Activated T-cell treated with anti-CD3 and anti-CD28 coated beads for 48 hours (primary cell): Measurements from ENCODE around the gene CDY2B.
"Not testable (repeated sequence)": the region's sequence is repeated elsewhere in the genome, so short reads cannot be mapped to it uniquely, and the experiment has no call there.

Source experiments
- DNase-seq: peaks from one replicate; pipeline ENCODE4 v3.0.0-alpha.2; 2020; ENCODE audit warnings: low read depth

The CDY2B gene

GRCh38 chrY:17880120-17880519 lies at the start of gene CDY2B:
Gene CDY2B (minus strand): TSS chrY:17880220. CDS start chrY:17879892, 328 bp downstream.
- not testable (repeated sequence) for DNase-seq

GRCh38 chrY:17908009-17908408 lies 28.0 kb upstream of the CDY2B start:
- not testable (repeated sequence) for DNase-seq

- not testable (repeated sequence) for DNase-seq
Measured at GRCh38 chrY:17907351-17907750, 27.3 kb upstream of the CDY2B start.

GRCh38 chrY:17881697-17882096 lies 1.7 kb upstream of the CDY2B start:
- not testable (repeated sequence) for DNase-seq

- DNase-seq = not testable (repeated sequence)
Measured at GRCh38 chrY:17876767-17877166, 3.3 kb downstream of the CDY2B start.

GRCh38 chrY:17875401-17875800 lies 4.6 kb downstream of the CDY2B start:
- DNase-seq = not testable (repeated sequence)

- DNase-seq = not testable (repeated sequence)
Measured at GRCh38 chrY:17871194-17871903, 8.7 kb downstream of the CDY2B start.

GRCh38 chrY:17870737-17871136 lies 9.3 kb downstream of the CDY2B start:
- DNase-seq = not testable (repeated sequence)

GRCh38 chrY:17867850-17868249 lies 12.2 kb downstream of the CDY2B start:
- DNase-seq = not testable (repeated sequence)

- DNase-seq = not testable (repeated sequence)
Measured at GRCh38 chrY:17860634-17861033, 19.4 kb downstream of the CDY2B start.

- DNase-seq = not testable (repeated sequence)
Measured at GRCh38 chrY:17856963-17857848, 22.8 kb downstream of the CDY2B start.

GRCh38 chrY:17856508-17856907 lies 23.5 kb downstream of the CDY2B start:
- DNase-seq = not testable (repeated sequence)

GRCh38 chrY:17849131-17849530 lies 30.9 kb downstream of the CDY2B start:
- not testable (repeated sequence) for DNase-seq

- DNase-seq = not testable (repeated sequence)
Measured at GRCh38 chrY:17832149-17832548, 47.9 kb downstream of the CDY2B start.
